IPS DF 4.7 (cell line): ENCODE data around the gene LRRC49.
"Not testable (repeated sequence)": the region's sequence is repeated elsewhere in the genome, so short reads cannot be mapped to it uniquely, and the experiment has no call there.

Experiments used
- DNase-seq: peaks from one replicate; pipeline ENCODE4 v3.0.0-alpha.2; 2013; ENCODE audit warnings: low spot score; ENCODE audit errors: extremely low read depth

The LRRC49 gene

GRCh38 chr15:70867911-70868467 is 24.6 kb upstream of the LRRC49 start:
- DNase-seq = no peak

GRCh38 chr15:70869346-70869745 is 23.3 kb upstream of the LRRC49 start:
- no peak for DNase-seq

GRCh38 chr15:70870051-70870450 is 22.6 kb upstream of the LRRC49 start:
- DNase-seq = no peak

GRCh38 chr15:70871490-70871889 is 21.1 kb upstream of the LRRC49 start:
- not testable (repeated sequence) for DNase-seq

- DNase-seq = no peak
Observed at GRCh38 chr15:70873232-70874054, 19.2 kb upstream of the LRRC49 start.

GRCh38 chr15:70875001-70875782 is 17.4 kb upstream of the LRRC49 start:
- no peak for DNase-seq

GRCh38 chr15:70876011-70876410 is 16.6 kb upstream of the LRRC49 start:
- DNase-seq = no peak

- no peak for DNase-seq
Observed at GRCh38 chr15:70876683-70877082, 15.9 kb upstream of the LRRC49 start.

GRCh38 chr15:70879401-70879800 is 13.2 kb upstream of the LRRC49 start:
- no peak for DNase-seq

- DNase-seq = no peak
Observed at GRCh38 chr15:70880781-70881180, 11.8 kb upstream of the LRRC49 start.

- no peak for DNase-seq
Observed at GRCh38 chr15:70882361-70882760, 10.3 kb upstream of the LRRC49 start.

GRCh38 chr15:70892912-70893560 is 410 bp downstream of the LRRC49 start:
- no peak for DNase-seq

- DNase-seq = no peak
Observed at GRCh38 chr15:70902107-70902506, 9.5 kb downstream of the LRRC49 start.

- no peak for DNase-seq
Observed at GRCh38 chr15:70906842-70907241, 14.2 kb downstream of the LRRC49 start.

- DNase-seq = no peak
Observed at GRCh38 chr15:70907784-70908471, 15.3 kb downstream of the LRRC49 start.

GRCh38 chr15:70910958-70911357 is 18.3 kb downstream of the LRRC49 start:
- DNase-seq = no peak

- no peak for DNase-seq
Observed at GRCh38 chr15:70912187-70912586, 19.6 kb downstream of the LRRC49 start.

- DNase-seq = no peak
Observed at GRCh38 chr15:70916531-70916930, 23.9 kb downstream of the LRRC49 start.

GRCh38 chr15:70917955-70918354 is 25.3 kb downstream of the LRRC49 start:
- no peak for DNase-seq

- no peak for DNase-seq
Observed at GRCh38 chr15:70920981-70921696, 28.5 kb downstream of the LRRC49 start.

- no peak for DNase-seq
Observed at GRCh38 chr15:70922119-70922518, 29.5 kb downstream of the LRRC49 start.
